ENCODE results near the gene TOGARAM1. TPM values are rescaled to one million over a fixed set of nuclear protein-coding genes. Genes with fewer than 3 reads are reported as not detected.
A peak's percentile ranks its signal among the peaks of the same experiment; 100 is the strongest.

Gene TOGARAM1
- total RNA-seq (2021) (6.4 to 6.9 TPM (median 6.6 TPM) in 3 replicates), Bru-seq, nascent RNA (percentile 72 among the genes with signal in this experiment)
- long read RNA-seq, experiment 1, full-length matches to known transcripts, result 6 of 32 reads
- long read RNA-seq, experiment 1, partial matches to known transcripts, result 2 of 32 reads
- long read RNA-seq, experiment 1, other reads (novel, unspliced or antisense), result 24 of 32 reads
- long read RNA-seq, experiment 2, partial matches to known transcripts, result 3 of 6 reads
- long read RNA-seq, experiment 2, other reads (novel, unspliced or antisense), result 3 of 6 reads
- long read RNA-seq, experiment 3, partial matches to known transcripts, result 0 of 7 reads
- long read RNA-seq, experiment 3, other reads (novel, unspliced or antisense), result 6 of 7 reads

GRCh38 chr14:44961554-44962333 lies at the start of gene TOGARAM1, which contains the start of gene KLHL28:
Gene TOGARAM1 (plus strand): TSS chr14:44962190. CDS start chr14:44962422, 232 bp downstream.
Gene KLHL28 (minus strand): TSS chr14:44961947. CDS start chr14:44945928, 16,019 bp downstream.
- Mint-ChIP-seq H3K4me1 (peaks cover 36% of the 10 kb centered on the region), H3K27me3 (ENCODE audit: low read depth) (no peaks in the 10 kb centered on the region), H3K27ac (no peak within 1 kb of the TSS; the same call in 1 of the 2 replicates), H3K4me3 (no peak within 1 kb of the TSS), H3K36me3 (no peaks in the 10 kb centered on the region), H3K9me3 (no peaks in the 10 kb centered on the region)
- ATAC-seq (peak; percentile 94), DNase-seq (ENCODE audit: low spot score) (peak; percentile 95)
- CTCF ChIA-PET, result interaction anchor here (0.5 to 2.2 kb wide), 6 partner anchors 18 to 291 kb away, joined by 3 to 16 read pairs (median 3); partner anchors contain the start of gene MIS18BP1
- POLR2A ChIA-PET, result interaction anchor here (0.5 to 1.7 kb wide), 9 partner anchors 15 to 174 kb away, joined by 3 to 7 read pairs (median 3); partner anchors contain the start of gene PRPF39
- TF ChIP-seq CTCF (IDR thresholded peaks at IDR 0.05), result no peak
- no peak; the same call in 1 of the 2 replicates for TF ChIP-seq ARID4B (CRISPR knock-in tag; IDR thresholded peaks at IDR 0.05; ENCODE audit: borderline replicate concordance)
- TF ChIP-seq ZBTB21 (CRISPR knock-in tag; IDR thresholded peaks at IDR 0.05; ENCODE audit: borderline replicate concordance), result peak; percentile 59; the same call in 1 of the 2 replicates
- TF ChIP-seq ATF2 (CRISPR knock-in tag; IDR thresholded peaks at IDR 0.05; ENCODE audit: borderline replicate concordance, low read depth), result no peak
- TF ChIP-seq ZNF396 (CRISPR knock-in tag; IDR thresholded peaks at IDR 0.05; ENCODE audit: borderline replicate concordance), result no peak
- no peak; the same call in 1 of the 2 replicates for TF ChIP-seq ZNF138 (CRISPR knock-in tag; conservative IDR thresholded peaks at IDR 0.05)
- TF ChIP-seq GABPB1 (CRISPR knock-in tag; IDR thresholded peaks at IDR 0.05), result peak; percentile 88
- TF ChIP-seq E2F4 (CRISPR knock-in tag; IDR thresholded peaks at IDR 0.05; ENCODE audit: borderline replicate concordance, low read depth), result no peak
- TF ChIP-seq ESRRA (CRISPR knock-in tag; IDR thresholded peaks at IDR 0.05; ENCODE audit: borderline replicate concordance), result no peak
- TF ChIP-seq CREM (CRISPR knock-in tag; IDR thresholded peaks at IDR 0.05), result peak; percentile 87; the same call in 1 of the 2 replicates
- TF ChIP-seq PREB (CRISPR knock-in tag; IDR thresholded peaks at IDR 0.05; ENCODE audit: borderline replicate concordance), result no peak
- no peak for TF ChIP-seq ZNF121 (CRISPR knock-in tag; IDR thresholded peaks at IDR 0.05)
- no peak for TF ChIP-seq EMX1 (CRISPR knock-in tag; IDR thresholded peaks at IDR 0.05)
- TF ChIP-seq NR2C2 (CRISPR knock-in tag; IDR thresholded peaks at IDR 0.05), result peak; percentile 98
- peak; percentile 66 for TF ChIP-seq MAX (CRISPR knock-in tag; IDR thresholded peaks at IDR 0.05)
- no peak for TF ChIP-seq ZNF219 (CRISPR knock-in tag; IDR thresholded peaks at IDR 0.05; ENCODE audit: borderline replicate concordance)
- TF ChIP-seq FOXP1 (CRISPR knock-in tag; IDR thresholded peaks at IDR 0.05; ENCODE audit: borderline replicate concordance), result peak; percentile 54; the same call in 1 of the 2 replicates
- TF ChIP-seq NR1H2 (CRISPR knock-in tag; IDR thresholded peaks at IDR 0.05), result no peak
- TF ChIP-seq AR (CRISPR knock-in tag; IDR thresholded peaks at IDR 0.05), result no peak
- peak; percentile 66; the same call in 1 of the 2 replicates for TF ChIP-seq ETV6 (CRISPR knock-in tag; IDR thresholded peaks at IDR 0.05)

All from WTC11 (cell line).